GM18499 (cell line): Measurements from ENCODE around the gene LCNL1.
A peak's percentile ranks its signal among the peaks of the same experiment; 100 is the strongest.
"Not testable (repeated sequence)": the region's sequence is repeated elsewhere in the genome, so short reads cannot be mapped to it uniquely, and the experiment has no call there.

Source experiments
- ATAC-seq: cut with Tn5 transposase; IDR thresholded peaks from one replicate; pipeline ENCODE4 v1.9.1; 2021; ENCODE audit warnings: moderate number of reproducible peaks; ENCODE audit not compliant: insufficient read depth, unreplicated experiment

LCNL1 gene

GRCh38 chr9:136990242-136990911 is 7.6 kb downstream of the LCNL1 start:
- no peak for ATAC-seq

GRCh38 chr9:136991993-136992818 is 9.4 kb downstream of the LCNL1 start, which contains the start of gene PAXX:
Gene PAXX (plus strand): TSS chr9:136992422. CDS start chr9:136992444, 22 bp downstream.
- ATAC-seq = peak; percentile 65

- no peak for ATAC-seq
Observed at GRCh38 chr9:136992819-136993369, 10.1 kb downstream of the LCNL1 start.

- no peak for ATAC-seq
Observed at GRCh38 chr9:136994180-136994887, 11.5 kb downstream of the LCNL1 start.

GRCh38 chr9:136994888-136995230 is 12.1 kb downstream of the LCNL1 start:
- no peak for ATAC-seq

- no peak for ATAC-seq
Observed at GRCh38 chr9:136995362-136995761, 12.6 kb downstream of the LCNL1 start.

GRCh38 chr9:136995772-136996311 is 13.0 kb downstream of the LCNL1 start:
- ATAC-seq = no peak

- no peak for ATAC-seq
Observed at GRCh38 chr9:136996361-136997292, 13.8 kb downstream of the LCNL1 start, which contains the start of gene CLIC3. Gene CLIC3 (minus strand): TSS chr9:136996568. CDS start chr9:136996543, 25 bp downstream.

GRCh38 chr9:136997371-136997770 is 14.6 kb downstream of the LCNL1 start:
- no peak for ATAC-seq

- ATAC-seq = no peak
Observed at GRCh38 chr9:136997830-136998234, 15.0 kb downstream of the LCNL1 start.

- peak; percentile 63 for ATAC-seq
Observed at GRCh38 chr9:137000177-137000930, 17.6 kb downstream of the LCNL1 start.

- ATAC-seq = no peak
Observed at GRCh38 chr9:137001857-137002645, 19.3 kb downstream of the LCNL1 start.

- no peak for ATAC-seq
Observed at GRCh38 chr9:137002646-137003041, 19.9 kb downstream of the LCNL1 start.

GRCh38 chr9:137004285-137004684 is 21.5 kb downstream of the LCNL1 start:
- not testable (repeated sequence) for ATAC-seq

GRCh38 chr9:137006116-137007003 is 23.6 kb downstream of the LCNL1 start:
- no peak for ATAC-seq

- ATAC-seq = no peak
Observed at GRCh38 chr9:137007108-137007815, 24.5 kb downstream of the LCNL1 start.
